HG03196 (cell line): ENCODE results near the gene ZNF609.

Experiments used
- ATAC-seq: cut with Tn5 transposase; IDR thresholded peaks from one replicate; pipeline ENCODE4 v1.9.1; 2021; ENCODE audit not compliant: unreplicated experiment

The ZNF609 gene, protein sequence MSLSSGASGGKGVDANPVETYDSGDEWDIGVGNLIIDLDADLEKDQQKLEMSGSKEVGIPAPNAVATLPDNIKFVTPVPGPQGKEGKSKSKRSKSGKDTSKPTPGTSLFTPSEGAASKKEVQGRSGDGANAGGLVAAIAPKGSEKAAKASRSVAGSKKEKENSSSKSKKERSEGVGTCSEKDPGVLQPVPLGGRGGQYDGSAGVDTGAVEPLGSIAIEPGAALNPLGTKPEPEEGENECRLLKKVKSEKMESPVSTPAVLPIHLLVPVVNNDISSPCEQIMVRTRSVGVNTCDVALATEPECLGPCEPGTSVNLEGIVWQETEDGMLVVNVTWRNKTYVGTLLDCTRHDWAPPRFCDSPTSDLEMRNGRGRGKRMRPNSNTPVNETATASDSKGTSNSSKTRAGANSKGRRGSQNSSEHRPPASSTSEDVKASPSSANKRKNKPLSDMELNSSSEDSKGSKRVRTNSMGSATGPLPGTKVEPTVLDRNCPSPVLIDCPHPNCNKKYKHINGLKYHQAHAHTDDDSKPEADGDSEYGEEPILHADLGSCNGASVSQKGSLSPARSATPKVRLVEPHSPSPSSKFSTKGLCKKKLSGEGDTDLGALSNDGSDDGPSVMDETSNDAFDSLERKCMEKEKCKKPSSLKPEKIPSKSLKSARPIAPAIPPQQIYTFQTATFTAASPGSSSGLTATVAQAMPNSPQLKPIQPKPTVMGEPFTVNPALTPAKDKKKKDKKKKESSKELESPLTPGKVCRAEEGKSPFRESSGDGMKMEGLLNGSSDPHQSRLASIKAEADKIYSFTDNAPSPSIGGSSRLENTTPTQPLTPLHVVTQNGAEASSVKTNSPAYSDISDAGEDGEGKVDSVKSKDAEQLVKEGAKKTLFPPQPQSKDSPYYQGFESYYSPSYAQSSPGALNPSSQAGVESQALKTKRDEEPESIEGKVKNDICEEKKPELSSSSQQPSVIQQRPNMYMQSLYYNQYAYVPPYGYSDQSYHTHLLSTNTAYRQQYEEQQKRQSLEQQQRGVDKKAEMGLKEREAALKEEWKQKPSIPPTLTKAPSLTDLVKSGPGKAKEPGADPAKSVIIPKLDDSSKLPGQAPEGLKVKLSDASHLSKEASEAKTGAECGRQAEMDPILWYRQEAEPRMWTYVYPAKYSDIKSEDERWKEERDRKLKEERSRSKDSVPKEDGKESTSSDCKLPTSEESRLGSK (N-terminal part only)

GRCh38 chr15:64460206-64460723 lies at the start of gene ZNF609:
ZNF609 (plus strand) TSS chr15:64460578; CDS start chr15:64499420, 38,842 bp downstream.
- peak; percentile 44 for ATAC-seq

DNA sequence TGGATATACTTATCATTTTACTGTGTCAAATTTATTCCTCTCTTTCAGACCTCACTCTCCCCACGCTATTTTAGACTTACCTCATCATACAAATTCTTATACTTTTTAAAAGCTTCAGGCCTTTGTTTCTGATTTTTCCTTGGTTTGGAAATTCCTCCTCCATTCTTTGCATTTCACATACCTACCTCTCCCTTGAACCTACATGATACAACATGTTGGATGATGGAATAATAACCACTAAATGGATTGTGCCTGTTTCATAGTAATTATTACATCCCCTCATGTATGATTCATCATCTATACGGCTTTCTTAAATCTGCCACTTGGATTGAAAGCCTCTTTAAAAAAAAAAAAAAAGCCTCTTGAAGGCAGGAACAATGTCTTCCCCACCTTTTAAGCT lies 48.2 kb upstream of the ZNF609 start:
- ATAC-seq = no peak

GRCh38 chr15:64422697-64423096 lies 37.7 kb upstream of the ZNF609 start:
- no peak for ATAC-seq

- ATAC-seq = no peak
These were observed 36.4 kb upstream of the ZNF609 start for GRCh38 chr15:64423970-64424369.

DNA sequence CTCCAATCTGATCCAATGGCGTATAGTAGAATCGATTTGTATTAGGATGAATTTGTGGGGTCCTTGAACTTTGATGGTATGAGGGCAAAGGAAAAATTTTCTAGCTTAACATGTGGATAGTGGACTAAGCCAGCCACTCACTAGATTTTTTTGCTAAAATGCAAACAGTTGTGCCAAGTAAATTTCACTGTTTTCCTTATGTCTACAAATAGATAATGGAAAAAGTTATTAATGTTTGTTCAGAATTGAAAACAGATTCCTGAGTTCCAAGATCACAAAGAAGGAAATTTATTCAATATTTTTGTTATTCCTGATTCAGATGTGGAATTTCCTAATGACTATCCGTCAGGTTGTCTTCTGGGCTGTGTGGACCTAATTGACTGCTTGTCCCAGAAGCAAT lies 35.2 kb upstream of the ZNF609 start:
- no peak for ATAC-seq

DNA sequence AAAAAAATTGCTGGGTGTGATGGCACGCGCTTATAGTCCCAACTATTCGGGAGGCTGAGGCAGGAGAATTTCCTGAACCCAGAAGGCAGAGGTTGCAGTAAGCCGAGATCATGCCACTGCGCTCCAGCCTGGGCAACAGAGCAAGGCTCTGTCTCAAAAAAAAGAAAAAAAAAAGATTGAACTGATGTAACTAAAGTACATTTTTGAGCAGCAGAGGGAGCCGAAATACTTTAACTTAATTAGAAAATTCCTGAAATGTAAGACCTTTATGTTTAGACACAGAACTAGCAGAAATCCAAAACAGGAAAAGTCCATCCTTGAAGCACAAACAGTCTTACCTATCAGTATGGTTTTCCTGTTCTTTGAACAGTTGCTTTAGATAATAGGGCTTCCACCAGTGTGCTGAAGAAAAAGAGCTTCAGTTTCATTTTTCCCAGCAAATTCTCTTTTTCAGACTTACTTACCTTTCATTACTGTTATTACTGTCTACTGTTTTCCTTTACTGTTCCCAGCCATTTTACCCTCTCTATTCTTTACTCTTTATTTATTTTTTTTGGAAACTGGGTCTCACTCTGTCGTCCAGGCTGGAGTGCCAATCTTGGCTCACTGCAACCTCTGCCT lies 33.4 kb upstream of the ZNF609 start:
- ATAC-seq = no peak

DNA sequence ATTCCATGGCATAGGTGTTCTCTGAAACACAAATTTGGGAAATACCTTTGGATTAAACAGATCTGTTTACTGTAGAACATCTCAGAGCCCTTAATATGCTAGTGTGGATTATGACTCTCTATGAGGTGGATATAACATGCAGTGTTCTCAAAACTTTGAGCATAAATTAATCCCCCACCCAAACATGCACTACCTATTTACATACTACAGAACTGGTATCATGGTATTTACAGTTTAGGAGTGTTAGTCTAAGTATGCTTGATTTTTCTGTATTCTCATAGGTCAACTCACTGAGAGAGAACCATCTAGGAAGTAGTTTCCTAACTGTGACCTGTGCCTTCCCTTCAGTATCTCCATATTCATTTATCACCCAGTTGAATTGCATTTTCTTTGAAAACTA lies 30.9 kb upstream of the ZNF609 start:
- no peak for ATAC-seq

GRCh38 chr15:64430000-64430735 lies 30.2 kb upstream of the ZNF609 start:
- no peak for ATAC-seq

- no peak for ATAC-seq
These were observed 22.4 kb upstream of the ZNF609 start for GRCh38 chr15:64437982-64438381.

DNA sequence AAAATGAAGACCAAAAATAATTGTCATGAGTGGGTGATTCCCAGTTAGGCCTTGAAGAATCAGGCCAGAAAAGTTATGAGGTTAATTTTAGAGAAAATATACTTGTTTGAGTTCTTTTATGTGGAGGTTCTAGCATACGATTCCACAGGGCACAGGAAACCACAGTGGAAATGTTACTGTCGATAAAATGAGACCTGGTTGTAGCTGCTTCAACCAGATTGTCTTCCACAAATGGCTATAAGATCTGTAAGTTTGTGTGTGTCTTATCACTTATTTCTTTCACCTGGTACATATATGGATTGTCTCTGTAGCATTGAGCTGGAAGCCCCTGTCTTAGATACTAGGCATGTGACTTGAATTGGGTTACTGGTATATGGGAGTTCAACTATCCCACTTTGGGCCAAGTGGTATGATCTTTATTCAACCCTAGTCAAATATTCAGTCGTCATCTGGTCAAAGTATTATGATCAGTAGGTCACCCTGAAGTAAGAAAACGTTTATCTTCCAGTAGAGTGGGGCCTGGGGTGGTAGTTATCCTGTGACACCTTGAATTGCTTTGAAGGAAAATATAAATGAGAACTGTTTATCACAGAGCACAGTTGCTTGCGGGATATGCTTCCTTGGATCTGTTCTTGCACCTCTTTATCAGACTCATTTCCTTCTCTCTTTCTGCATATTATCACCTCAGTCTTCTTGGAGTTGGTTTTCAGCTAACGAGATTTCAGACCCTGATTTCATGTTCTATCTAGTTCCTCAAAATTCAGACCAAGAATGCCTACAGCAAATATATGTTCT lies 21.5 kb upstream of the ZNF609 start:
- ATAC-seq = no peak

- no peak for ATAC-seq
These were observed 18.5 kb upstream of the ZNF609 start for GRCh38 chr15:64441852-64442251.

GRCh38 chr15:64443016-64443415 lies 17.4 kb upstream of the ZNF609 start:
- no peak for ATAC-seq

DNA sequence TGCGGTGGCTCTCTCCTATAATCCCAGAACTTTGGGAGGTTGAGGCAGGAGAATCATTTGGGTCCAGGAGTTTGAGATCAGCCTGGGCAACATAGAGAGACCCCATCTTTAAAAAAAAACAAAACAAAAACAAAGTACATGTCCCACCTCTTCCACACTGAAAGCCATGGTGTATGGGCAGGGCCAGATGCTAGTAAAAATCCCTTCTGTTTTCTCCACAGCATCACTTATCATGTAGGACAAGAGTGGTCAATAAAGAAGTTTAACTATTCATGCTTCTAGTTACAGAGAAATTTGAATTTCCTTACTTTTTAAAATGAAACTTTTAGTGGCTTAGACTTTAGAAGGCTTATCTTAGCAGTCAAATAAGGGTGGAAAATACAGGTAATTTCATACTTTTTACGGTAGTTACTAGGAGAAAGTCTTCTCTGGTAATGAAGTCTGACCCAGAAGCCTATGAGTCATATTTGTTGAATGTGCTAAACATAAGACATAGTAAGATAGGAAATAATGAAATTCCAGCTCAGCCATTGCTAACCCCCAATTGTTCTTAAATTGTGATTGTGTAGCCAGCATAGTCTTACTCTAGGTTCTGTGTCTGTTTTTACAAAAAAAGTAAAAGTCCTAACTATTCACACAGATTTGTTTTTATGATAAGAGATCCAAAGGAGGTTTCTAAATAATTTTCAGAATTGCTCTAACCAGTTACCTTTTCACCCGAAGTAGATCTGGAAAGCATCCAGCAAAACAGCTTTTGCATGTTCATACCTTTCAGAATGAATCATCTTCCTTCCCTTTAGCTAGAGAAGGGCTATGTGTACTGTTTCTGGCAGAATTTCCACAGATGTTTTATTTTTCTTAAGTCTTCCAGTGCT lies 16.4 kb upstream of the ZNF609 start:
- peak; percentile 57 for ATAC-seq

DNA sequence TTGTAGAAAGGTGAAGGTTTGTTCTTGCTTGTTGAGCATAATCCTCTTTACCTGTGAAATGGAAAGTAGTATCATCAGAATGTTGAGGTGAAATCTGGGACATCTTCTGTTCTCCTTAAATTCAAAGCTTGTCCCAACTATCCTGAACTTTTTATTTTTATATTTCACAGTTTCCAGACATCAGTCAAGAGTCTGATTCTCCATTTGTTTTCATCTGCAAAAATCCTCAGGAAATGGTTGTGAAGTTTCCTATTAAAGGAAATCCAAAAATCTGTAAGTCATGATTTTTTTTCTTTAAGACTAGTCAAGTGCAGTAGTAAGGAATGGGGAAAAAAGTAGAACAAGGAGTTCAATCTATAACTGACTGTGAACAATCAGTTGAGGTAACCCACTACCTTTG lies 15.5 kb upstream of the ZNF609 start:
- ATAC-seq = no peak

DNA sequence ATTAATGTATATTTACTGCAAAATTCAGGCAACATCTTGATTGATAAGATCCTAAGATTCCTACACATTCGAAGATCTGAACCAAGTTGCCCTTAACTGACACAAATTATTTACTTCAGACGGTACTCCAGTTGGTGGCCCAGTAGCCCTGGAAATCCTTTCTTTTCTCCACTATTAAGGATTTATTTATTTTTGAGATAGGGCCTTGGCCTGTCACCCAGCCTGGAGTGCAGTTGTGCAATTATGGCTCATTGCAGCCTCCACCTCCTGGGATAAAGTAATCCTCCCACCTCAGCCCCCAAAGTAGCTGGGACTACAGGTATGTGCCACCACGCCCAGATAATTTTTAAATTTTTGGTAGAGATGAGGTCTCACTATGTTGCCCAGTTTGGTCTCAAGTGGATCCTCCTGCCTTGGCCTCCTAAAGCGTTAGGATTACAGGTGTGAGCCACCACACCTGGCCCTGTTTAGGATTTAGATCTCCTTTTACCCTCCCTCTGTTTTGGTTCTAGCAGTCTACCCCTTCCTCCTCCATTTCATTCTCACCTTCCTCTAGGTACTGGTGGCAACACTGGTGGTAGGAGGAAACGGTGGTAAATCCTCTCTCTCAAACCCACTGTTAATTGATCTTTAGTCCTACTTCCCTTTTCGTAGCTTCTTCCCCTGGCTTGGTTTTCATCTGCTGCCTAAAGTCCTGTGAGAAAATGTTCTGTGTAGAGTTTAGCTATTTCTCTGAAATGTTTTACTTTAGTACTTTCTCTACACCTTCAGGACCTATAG lies 12.7 kb upstream of the ZNF609 start:
- no peak for ATAC-seq

DNA sequence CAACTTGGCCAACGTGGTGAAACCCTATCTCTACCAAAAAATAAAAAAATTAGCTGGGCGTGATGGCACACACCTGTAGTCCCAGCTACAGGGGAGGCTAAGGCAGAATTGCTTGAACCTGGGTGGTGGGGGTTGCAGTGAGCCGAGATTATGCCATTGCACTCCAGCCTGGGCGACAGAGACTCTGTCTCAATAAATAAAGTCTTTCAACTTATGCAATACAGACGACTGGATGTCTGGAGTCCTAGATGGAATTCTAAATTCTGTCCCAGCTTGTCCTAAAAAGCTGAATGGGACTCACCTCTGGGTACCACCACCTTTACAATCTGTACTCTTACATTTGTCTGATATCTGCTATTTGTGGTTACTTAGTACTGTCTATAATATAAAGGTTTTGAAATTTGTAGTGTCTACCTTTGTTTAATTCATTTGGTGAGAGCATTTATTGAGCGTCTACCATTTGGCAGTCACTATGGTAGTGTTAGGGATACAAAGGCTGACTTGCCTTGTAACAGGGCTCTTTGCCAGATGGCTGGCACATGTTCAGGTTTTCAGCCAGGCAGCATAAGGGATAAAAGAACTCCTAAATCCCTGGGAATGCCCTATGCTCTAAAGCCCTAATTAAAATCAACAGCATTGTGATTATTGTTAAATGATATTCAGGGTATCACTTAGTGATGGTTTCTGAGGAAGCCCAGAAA lies 7.2 kb upstream of the ZNF609 start:
- no peak for ATAC-seq

- no peak for ATAC-seq
These were observed 6.7 kb upstream of the ZNF609 start for GRCh38 chr15:64453689-64454037.
